Endothelial cell of umbilical vein (primary cell): ENCODE data around the gene POLR2H.
A peak's percentile ranks its signal among the peaks of the same experiment; 100 is the strongest.

Experiments used
- CTCF ChIP-seq, 2 donors: IDR thresholded peaks; 1 replicate in 1 of 2; 2 replicates in 1 of 2; pipeline ENCODE4 v1.5.1; 2011; ENCODE audit warnings: low read length in 2 of 2, mild to moderate bottlenecking in 2 of 2, moderate library complexity in 2 of 2, control low read depth in 1 of 2, inconsistent platforms in 1 of 2, low read depth in 1 of 2; ENCODE audit not compliant: insufficient read depth in 1 of 2; ENCODE audit errors: extremely low read depth in 1 of 2
- EZH2 ChIP-seq: IDR thresholded peaks from 2 replicates; pipeline ENCODE4 v1.6.1; 2012; ENCODE audit warnings: borderline replicate concordance, low read depth, mild to moderate bottlenecking, moderate library complexity, low read length, inconsistent platforms; ENCODE audit not compliant: severe bottlenecking
- FOS ChIP-seq: IDR thresholded peaks from 2 replicates; pipeline ENCODE4 v1.6.1; 2011; ENCODE audit warnings: mild to moderate bottlenecking, low read length, moderate library complexity, borderline replicate concordance; ENCODE audit not compliant: insufficient read depth
- GATA2 ChIP-seq: IDR thresholded peaks from 2 replicates; pipeline ENCODE4 v1.7.0; 2011; ENCODE audit warnings: low read depth, mild to moderate bottlenecking, moderate library complexity, mixed read lengths, low read length; ENCODE audit not compliant: insufficient read length, insufficient read depth
- JUN ChIP-seq: IDR thresholded peaks from 2 replicates; pipeline ENCODE4 v1.6.1; 2011; ENCODE audit warnings: borderline replicate concordance, low read depth; ENCODE audit not compliant: insufficient read length, insufficient read depth
- MAX ChIP-seq: IDR thresholded peaks from 2 replicates; pipeline ENCODE4 v1.6.1; 2011; ENCODE audit not compliant: insufficient read depth, insufficient read length
- POLR2A ChIP-seq: IDR thresholded peaks from 2 replicates; pipeline ENCODE4 v1.6.1; 2012; ENCODE audit warnings: low read depth, mild to moderate bottlenecking, control low read depth, low read length
- POLR2AphosphoS5 ChIP-seq: IDR thresholded peaks from 2 replicates; pipeline ENCODE4 v1.6.1; 2012; ENCODE audit warnings: low read depth, mild to moderate bottlenecking, control low read depth, low read length, moderate library complexity; ENCODE audit not compliant: insufficient read depth

- TF ChIP-seq MAX (no peak), CTCF (IDR thresholded peaks at IDR 0.05; ENCODE audit: extremely low read depth in 1 of 2, insufficient read depth in 1 of 2, low read depth in 1 of 2, low read length in 2 of 2) (no peak), FOS (peak; percentile 14), GATA2 (no peak), POLR2A (no peak), POLR2AphosphoS5 (peak; percentile 84), EZH2 (no peak), JUN (peak; percentile 5)
These were observed 25.6 kb upstream of the POLR2H start for GRCh38 chr3:184335661-184336546.
